ENCODE results near the gene LHB. TPM values are rescaled to one million over a fixed set of nuclear protein-coding genes. Genes with fewer than 3 reads are reported as not detected.
"Not testable (repeated sequence)": the region's sequence is repeated elsewhere in the genome, so short reads cannot be mapped to it uniquely, and the experiment has no call there.

Gene LHB
- total RNA-seq, 1 donor from 2014 or later, result not detected

GRCh38 chr19:49038111-49038510 lies 21.2 kb upstream of the LHB start:
- DNase-seq (ENCODE audit: low spot score), result not testable (repeated sequence)

- not testable (repeated sequence) for DNase-seq (ENCODE audit: low spot score)
Measured at GRCh38 chr19:49036815-49037214, 19.9 kb upstream of the LHB start, which contains the start of gene CGB1. Gene CGB1 (minus strand): TSS chr19:49036895. CDS start chr19:49036711, 184 bp downstream.

- not testable (repeated sequence) for DNase-seq (ENCODE audit: low spot score)
Measured at GRCh38 chr19:49031642-49032301, 14.9 kb upstream of the LHB start, which contains the start of gene CGB2. Gene CGB2 (plus strand): TSS chr19:49031890. CDS start chr19:49032096, 206 bp downstream.

GRCh38 chr19:49030323-49030722 lies 13.4 kb upstream of the LHB start:
- DNase-seq (ENCODE audit: low spot score), result not testable (repeated sequence)

GRCh38 chr19:49029749-49030148 lies 12.9 kb upstream of the LHB start:
- DNase-seq (ENCODE audit: low spot score), result not testable (repeated sequence)

GRCh38 chr19:49028686-49029085 lies 11.8 kb upstream of the LHB start:
- not testable (repeated sequence) for DNase-seq (ENCODE audit: low spot score)

- not testable (repeated sequence) for DNase-seq (ENCODE audit: low spot score)
Measured at GRCh38 chr19:49025599-49025998, 8.7 kb upstream of the LHB start.

GRCh38 chr19:49025088-49025487 lies 8.2 kb upstream of the LHB start:
- DNase-seq (ENCODE audit: low spot score), result not testable (repeated sequence)

GRCh38 chr19:49024233-49024632 lies 7.3 kb upstream of the LHB start, which contains the start of gene CGB3:
Gene CGB3 (minus strand): TSS chr19:49024333. CDS start chr19:49023971, 362 bp downstream.
- not testable (repeated sequence) for DNase-seq (ENCODE audit: low spot score)

GRCh38 chr19:49022116-49022515 lies 5.2 kb upstream of the LHB start:
- no peak for DNase-seq (ENCODE audit: low spot score)

- no peak for DNase-seq (ENCODE audit: low spot score)
Measured at GRCh38 chr19:49020931-49021895, 4.3 kb upstream of the LHB start.

GRCh38 chr19:49020342-49020741 lies 3.5 kb upstream of the LHB start:
- no peak for DNase-seq (ENCODE audit: low spot score)

GRCh38 chr19:49019242-49019932 lies 2.5 kb upstream of the LHB start:
- peak; percentile 60 for DNase-seq (ENCODE audit: low spot score)

- not testable (repeated sequence) for DNase-seq (ENCODE audit: low spot score)
Measured at GRCh38 chr19:49018388-49019241, 1.7 kb upstream of the LHB start.

GRCh38 chr19:49017666-49018351 lies 918 bp upstream of the LHB start:
- no peak for DNase-seq (ENCODE audit: low spot score)

- no peak for DNase-seq (ENCODE audit: low spot score)
Measured at GRCh38 chr19:49016067-49016839, 638 bp downstream of the LHB start.

- DNase-seq (ENCODE audit: low spot score), result no peak
Measured at GRCh38 chr19:49014870-49015255, 2.0 kb downstream of the LHB start.

GRCh38 chr19:49014123-49014869 lies 2.6 kb downstream of the LHB start:
- DNase-seq (ENCODE audit: low spot score), result no peak

GRCh38 chr19:49011194-49011593 lies 5.7 kb downstream of the LHB start:
- DNase-seq (ENCODE audit: low spot score), result no peak

Data from ureter (tissue), 1 donor.